ENCODE results near the gene NFATC2IP. TPM values are rescaled to one million over a fixed set of nuclear protein-coding genes. Genes with fewer than 3 reads are reported as not detected.
A peak's percentile ranks its signal among the peaks of the same experiment; 100 is the strongest.

Gene NFATC2IP
- total RNA-seq, 4 donors from 2014 or later: 32.1 to 34.5 (median 34.0) TPM

GRCh38 chr16:28981517-28981916 lies 30.8 kb downstream of the NFATC2IP start:
- Histone ChIP-seq H3K4me1 (peaks cover 0 to 7% (median 0%) of the 10 kb centered on the region in 4 donors), H3K27me3 (no peaks in the 10 kb centered on the region), H3K27ac (no peak overlapping the region), H3K36me3 (peaks cover 2 to 98% (median 9%) of the 10 kb centered on the region in 3 donors), H3K4me3 (no peak overlapping the region), H3K9me3 (peaks cover 0 to 9% (median 0%) of the 10 kb centered on the region in 4 donors)
- no peak for DNase-seq (ENCODE audit: low spot score in 2 of 2)
- WGBS, 2 donors: 69 to 71% methylated on average over 7 to 12 of the region's 12 CpGs
- TF ChIP-seq, protein P1, sequence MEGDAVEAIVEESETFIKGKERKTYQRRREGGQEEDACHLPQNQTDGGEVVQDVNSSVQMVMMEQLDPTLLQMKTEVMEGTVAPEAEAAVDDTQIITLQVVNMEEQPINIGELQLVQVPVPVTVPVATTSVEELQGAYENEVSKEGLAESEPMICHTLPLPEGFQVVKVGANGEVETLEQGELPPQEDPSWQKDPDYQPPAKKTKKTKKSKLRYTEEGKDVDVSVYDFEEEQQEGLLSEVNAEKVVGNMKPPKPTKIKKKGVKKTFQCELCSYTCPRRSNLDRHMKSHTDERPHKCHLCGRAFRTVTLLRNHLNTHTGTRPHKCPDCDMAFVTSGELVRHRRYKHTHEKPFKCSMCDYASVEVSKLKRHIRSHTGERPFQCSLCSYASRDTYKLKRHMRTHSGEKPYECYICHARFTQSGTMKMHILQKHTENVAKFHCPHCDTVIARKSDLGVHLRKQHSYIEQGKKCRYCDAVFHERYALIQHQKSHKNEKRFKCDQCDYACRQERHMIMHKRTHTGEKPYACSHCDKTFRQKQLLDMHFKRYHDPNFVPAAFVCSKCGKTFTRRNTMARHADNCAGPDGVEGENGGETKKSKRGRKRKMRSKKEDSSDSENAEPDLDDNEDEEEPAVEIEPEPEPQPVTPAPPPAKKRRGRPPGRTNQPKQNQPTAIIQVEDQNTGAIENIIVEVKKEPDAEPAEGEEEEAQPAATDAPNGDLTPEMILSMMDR (IDR thresholded peaks at IDR 0.05): peak in 1 of 5 experiments; percentile 33
- no peak for TF ChIP-seq POLR2A (IDR thresholded peaks at IDR 0.05)

- peaks cover 0 to 18% (median 0%) of the 10 kb centered on the region in 4 donors for H3K9me3 ChIP-seq
- TF ChIP-seq, protein P1 (IDR thresholded peaks at IDR 0.05): no peak
- TF ChIP-seq POLR2A (IDR thresholded peaks at IDR 0.05) (no peak), EP300 (IDR thresholded peaks at IDR 0.05) (no peak)
- no peak overlapping the region for H3K4me3 ChIP-seq
- no peak overlapping the region for H3K27ac ChIP-seq
- WGBS, 2 donors: 91 to 99% methylated on average over 10 of the region's 10 CpGs
- DNase-seq (ENCODE audit: low spot score in 2 of 2): no peak
- H3K4me1 ChIP-seq: peaks cover 0 to under 1% (median 0%) of the 10 kb centered on the region in 4 donors
- peaks cover 2 to 100% (median 18%) of the 10 kb centered on the region in 3 donors for H3K36me3 ChIP-seq
- H3K27me3 ChIP-seq: no peaks in the 10 kb centered on the region
Observed at GRCh38 chr16:28982418-28982817, 31.7 kb downstream of the NFATC2IP start.

DNA sequence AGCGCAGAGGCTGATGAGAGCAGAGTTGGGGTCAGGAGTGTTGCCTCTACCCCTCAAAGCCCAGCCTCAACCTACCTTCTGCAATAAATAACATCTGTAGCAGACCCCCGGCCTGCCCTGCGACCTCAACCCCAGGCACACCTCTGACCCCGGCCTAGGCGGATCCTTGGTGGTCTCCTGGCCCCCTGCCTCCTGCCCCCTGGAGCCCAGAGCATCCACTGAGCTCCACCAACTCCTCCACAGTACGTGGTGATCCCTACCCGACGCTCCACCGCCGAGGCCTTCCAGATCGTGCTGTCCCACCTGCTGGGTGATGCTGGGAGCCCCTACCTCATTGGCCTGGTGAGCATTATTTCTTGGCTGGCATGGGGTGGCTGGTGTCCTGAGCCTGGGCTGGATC lies 32.2 kb downstream of the NFATC2IP start:
- WGBS, 2 donors: 89 to 92% methylated on average over 11 of the region's 11 CpGs
- TF ChIP-seq, protein P1 (IDR thresholded peaks at IDR 0.05): no peak
- TF ChIP-seq POLR2A (IDR thresholded peaks at IDR 0.05) (no peak), EP300 (IDR thresholded peaks at IDR 0.05) (no peak)
- no peak overlapping the region for H3K4me3 ChIP-seq
- no peak overlapping the region for H3K27ac ChIP-seq
- H3K9me3 ChIP-seq: peaks cover 0 to 20% (median 0%) of the 10 kb centered on the region in 4 donors
- no peak for DNase-seq (ENCODE audit: low spot score in 2 of 2)
- no peaks in the 10 kb centered on the region for H3K4me1 ChIP-seq
- peaks cover 2 to 100% (median 19%) of the 10 kb centered on the region in 3 donors for H3K36me3 ChIP-seq
- no peaks in the 10 kb centered on the region for H3K27me3 ChIP-seq

GRCh38 chr16:28983644-28984043 lies 32.9 kb downstream of the NFATC2IP start:
- no peak overlapping the region for H3K27ac ChIP-seq
- no peak for TF ChIP-seq POLR2A (IDR thresholded peaks at IDR 0.05)
- TF ChIP-seq EP300 (IDR thresholded peaks at IDR 0.05): no peak
- TF ChIP-seq, protein P1 (IDR thresholded peaks at IDR 0.05): no peak
- no peak overlapping the region for H3K4me3 ChIP-seq
- WGBS, 2 donors: 90% methylated on average over 17 to 18 of the region's 18 CpGs
- peaks cover 2 to 100% (median 19%) of the 10 kb centered on the region in 3 donors for H3K36me3 ChIP-seq
- peaks cover 0 to 20% (median 0%) of the 10 kb centered on the region in 4 donors for H3K9me3 ChIP-seq
- H3K27me3 ChIP-seq: no peaks in the 10 kb centered on the region
- DNase-seq (ENCODE audit: low spot score in 2 of 2): no peak
- H3K4me1 ChIP-seq: no peaks in the 10 kb centered on the region

DNA sequence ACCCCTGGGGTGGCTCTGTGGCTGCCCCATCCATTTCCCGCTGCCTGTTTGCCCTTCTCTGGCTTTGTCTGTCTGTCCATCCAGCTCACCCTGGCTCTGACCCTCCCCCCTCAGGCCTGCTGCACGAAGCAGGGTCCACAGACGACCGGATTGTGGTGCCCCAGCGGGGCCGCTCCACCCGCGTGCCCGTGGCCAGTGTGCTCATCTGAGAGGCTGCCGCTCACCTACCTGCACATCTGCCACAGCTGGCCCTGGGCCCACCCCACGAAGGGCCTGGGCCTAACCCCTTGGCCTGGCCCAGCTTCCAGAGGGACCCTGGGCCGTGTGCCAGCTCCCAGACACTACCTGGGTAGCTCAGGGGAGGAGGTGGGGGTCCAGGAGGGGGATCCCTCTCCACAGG lies 33.4 kb downstream of the NFATC2IP start:
- Histone ChIP-seq H3K36me3 (peaks cover 2 to 100% (median 19%) of the 10 kb centered on the region in 3 donors), H3K4me3 (no peak overlapping the region), H3K9me3 (peaks cover 0 to 20% (median 0%) of the 10 kb centered on the region in 4 donors), H3K4me1 (no peaks in the 10 kb centered on the region), H3K27ac (peak overlapping the region in 1 of 4 donors; percentile 50), H3K27me3 (no peaks in the 10 kb centered on the region)
- 76% methylated on average over 12 of the region's 12 CpGs for WGBS, 2 donors
- DNase-seq (ENCODE audit: low spot score in 2 of 2): no peak
- TF ChIP-seq EP300 (IDR thresholded peaks at IDR 0.05) (no peak), POLR2A (IDR thresholded peaks at IDR 0.05) (no peak)
- TF ChIP-seq, protein P1 (IDR thresholded peaks at IDR 0.05): no peak

Measured in tibial nerve (tissue), 4 donors.